GM23338 (cell line): ENCODE data around the gene CMIP. TPM values are rescaled to one million over a fixed set of nuclear protein-coding genes. Genes with fewer than 3 reads are reported as not detected.

Experiments
- ATAC-seq: fragments of 200-7000 bp; cut with Tn5 transposase; 3 replicates; pipeline ENCODE4 v1.9.1; 2020
- DNase-seq: peaks from one replicate; pipeline ENCODE4 v3.0.0-alpha.2; 2015; ENCODE audit warnings: low spot score
- H2AFZ ChIP-seq: fragments of 200-600 bp; sonication (generic); 2 replicates; pipeline ENCODE4 v1.8.0; 2016; ENCODE audit warnings: antibody characterized with exemption, mild to moderate bottlenecking, moderate library complexity
- H3F3A ChIP-seq: fragments of 200-600 bp; sonication (generic); replicated peaks from 2 replicates; pipeline ENCODE4 v1.8.0; 2017; ENCODE audit warnings: antibody characterized with exemption, mixed run types, low read depth
- H3K27ac ChIP-seq: fragments of 200-600 bp; sonication (generic); 2 replicates; pipeline ENCODE4 v1.6.1; 2016; ENCODE audit warnings: low read depth
- H3K27me3 ChIP-seq: fragments of 200-600 bp; sonication (generic); 2 replicates; pipeline ENCODE4 v1.8.0; 2016; ENCODE audit warnings: mild to moderate bottlenecking, mixed run types, moderate library complexity; ENCODE audit not compliant: insufficient read depth
- H3K36me3 ChIP-seq: fragments of 200-600 bp; sonication (generic); 2 replicates; pipeline ENCODE4 v1.8.0; 2016; ENCODE audit warnings: mild to moderate bottlenecking; ENCODE audit not compliant: insufficient read depth
- H3K4me1 ChIP-seq: fragments of 200-600 bp; sonication (generic); 2 replicates; pipeline ENCODE4 v1.8.0; 2016; ENCODE audit warnings: mild to moderate bottlenecking, moderate library complexity; ENCODE audit not compliant: insufficient read depth
- H3K4me2 ChIP-seq: fragments of 200-600 bp; sonication (generic); 2 replicates; pipeline ENCODE4 v1.7.1; 2017; ENCODE audit warnings: mixed run types
- H3K4me3 ChIP-seq: fragments of 200-600 bp; sonication (generic); 2 replicates; pipeline ENCODE4 v1.6.1; 2016; ENCODE audit warnings: mixed run types
- H3K79me2 ChIP-seq: fragments of 200-600 bp; sonication (generic); replicated peaks from 2 replicates; pipeline ENCODE4 v1.8.0; 2017; ENCODE audit warnings: mild to moderate bottlenecking; ENCODE audit not compliant: insufficient read depth
- H3K9me2 ChIP-seq: fragments of 200-600 bp; sonication (generic); 2 replicates; pipeline ENCODE4 v1.8.0; 2017; ENCODE audit not compliant: insufficient read depth
- H4K20me1 ChIP-seq: fragments of 200-600 bp; sonication (generic); replicated peaks from 2 replicates; pipeline ENCODE4 v1.8.0; 2017; ENCODE audit warnings: mild to moderate bottlenecking; ENCODE audit not compliant: insufficient read depth
- H3K27ac Mint-ChIP-seq: 2 replicates; pipeline ENCODE4 v1.8.0; 2020; ENCODE audit warnings: inconsistent platforms, mild to moderate bottlenecking, moderate library complexity, mixed read lengths
- H3K27me3 Mint-ChIP-seq: 3 replicates; pipeline ENCODE4 v1.8.0; 2022; ENCODE audit warnings: low read depth, mild to moderate bottlenecking, moderate library complexity, mixed read lengths, inconsistent platforms; ENCODE audit not compliant: insufficient read depth, poor library complexity
- H3K36me3 Mint-ChIP-seq: 3 replicates; pipeline ENCODE4 v1.8.0; 2021; ENCODE audit warnings: low read depth, mild to moderate bottlenecking, inconsistent platforms, moderate library complexity, mixed read lengths
- H3K4me1 Mint-ChIP-seq: 3 replicates; pipeline ENCODE4 v1.8.0; 2020; ENCODE audit warnings: mild to moderate bottlenecking, inconsistent platforms, mixed read lengths
- H3K4me3 Mint-ChIP-seq: 3 replicates; pipeline ENCODE4 v1.8.0; 2021; ENCODE audit warnings: moderate library complexity, mild to moderate bottlenecking, inconsistent platforms, mixed read lengths
- H3K9me3 Mint-ChIP-seq: 3 replicates; pipeline ENCODE4 v1.8.0; 2020; ENCODE audit warnings: moderate library complexity, mild to moderate bottlenecking, inconsistent platforms, mixed read lengths
- CREB1 ChIP-seq: fragments of 250-450 bp; sonication (Bioruptor Pico); IDR thresholded peaks from 2 replicates; pipeline ENCODE4 v1.5.0; 2020; ENCODE audit warnings: low read depth, mild to moderate bottlenecking, moderate library complexity
- CTCF ChIP-seq, 2 experiments: fragments of 200-600 bp in 1 of 2; sonication (generic) in 1 of 2; conservative IDR thresholded peaks; 2 replicates each; pipeline versions ENCODE4 v1.5.1 to v1.6.1; 2016 to 2017; ENCODE audit warnings: antibody characterized with exemption in 2 of 2, low read depth in 2 of 2, mild to moderate bottlenecking in 2 of 2, moderate library complexity in 1 of 2
- ETS1 ChIP-seq: IDR thresholded peaks from 2 replicates; pipeline ENCODE4 v1.6.1; 2016; ENCODE audit warnings: antibody characterized with exemption
- EZH2 ChIP-seq: fragments of 200-600 bp; sonication (generic); IDR thresholded peaks from one replicate; pipeline ENCODE4 v1.8.0; 2017; ENCODE audit warnings: antibody characterized with exemption, mild to moderate bottlenecking, low read depth; ENCODE audit not compliant: unreplicated experiment
- EZH2phosphoT487 ChIP-seq: fragments of 200-600 bp; sonication (generic); IDR thresholded peaks from one replicate; pipeline ENCODE4 v1.8.1; 2018; ENCODE audit warnings: antibody characterized with exemption; ENCODE audit not compliant: unreplicated experiment
- JUNB ChIP-seq: IDR thresholded peaks from one replicate; pipeline ENCODE4 v1.6.1; 2016; ENCODE audit warnings: antibody characterized with exemption; ENCODE audit not compliant: unreplicated experiment
- NANOG ChIP-seq: IDR thresholded peaks from 2 replicates; pipeline ENCODE4 v1.6.1; 2016; ENCODE audit warnings: antibody characterized with exemption, borderline replicate concordance
- POLR2AphosphoS5 ChIP-seq: IDR thresholded peaks from 2 replicates; pipeline ENCODE4 v1.6.1; 2016; ENCODE audit warnings: antibody characterized with exemption, low read depth
- REST ChIP-seq: IDR thresholded peaks from one replicate; pipeline ENCODE4 v1.6.1; 2018; ENCODE audit warnings: antibody characterized with exemption; ENCODE audit not compliant: unreplicated experiment
- STAT1 ChIP-seq: IDR thresholded peaks from one replicate; pipeline ENCODE4 v1.6.1; 2016; ENCODE audit warnings: antibody characterized with exemption; ENCODE audit not compliant: unreplicated experiment
- ZNF114 ChIP-seq: fragments of 250-450 bp; sonication (Bioruptor Pico); IDR thresholded peaks from 2 replicates; pipeline ENCODE4 v1.5.0; 2020; ENCODE audit warnings: mild to moderate bottlenecking, moderate library complexity
- ZNF331 ChIP-seq: fragments of 250-450 bp; sonication (Bioruptor Pico); IDR thresholded peaks from 2 replicates; pipeline ENCODE4 v1.5.0; 2020; ENCODE audit warnings: low read depth, mild to moderate bottlenecking, moderate library complexity
- polyA plus RNA-seq: library from polyadenylated mRNA; unstranded; fragments of >200 nt; fragmentation: Nextera tagmentation; extraction: Ambion mirVana; gene quantifications from 2 replicates; pipeline ENCODE4 v1.2.1, GENCODE V29; 2016
- total RNA-seq: library from RNA; depleted of rRNA; stranded (reverse); fragments of >200 nt; shearing (Covaris generic); gene quantifications from 2 replicates; pipeline ENCODE4 v1.2.3, GENCODE V29; 2014
- TF ChIP-seq, protein P1 (sequence below): fragments of 250-450 bp; sonication (Bioruptor Pico); IDR thresholded peaks from 2 replicates; pipeline ENCODE4 v1.5.0; 2020; ENCODE audit warnings: mild to moderate bottlenecking, moderate library complexity

The CMIP gene
- total and polyA plus RNA-seq, 2 experiments from 2014 or later: 9.5 to 62.3 TPM

GRCh38 chr16:81658373-81658772 lies 213.8 kb downstream of the CMIP start (continued):
- TF ChIP-seq NANOG (no peak), EZH2 (no peak), POLR2AphosphoS5 (no peak), ZNF114 (no peak), JUNB (no peak), STAT1 (no peak)

- H3K36me3 Mint-ChIP-seq: peaks cover 19% of the 10 kb centered on the region
- Histone ChIP-seq H3K4me1 (no peaks in the 10 kb centered on the region), H3K4me3 (no peak overlapping the region), H3K27ac (no peak overlapping the region), H3K36me3 (peaks cover 12% of the 10 kb centered on the region; the same call in 1 of the 2 replicates), H3F3A (no peaks in the 10 kb centered on the region), H3K27me3 (no peaks in the 10 kb centered on the region), H2AFZ (no peak overlapping the region), H3K9me2 (no peaks in the 10 kb centered on the region), H3K4me2 (no peak overlapping the region), H4K20me1 (peaks cover 7% of the 10 kb centered on the region), H3K79me2 (no peaks in the 10 kb centered on the region)
- peaks cover 26% of the 10 kb centered on the region for H3K4me1 Mint-ChIP-seq
- no peak overlapping the region for H3K4me3 Mint-ChIP-seq
- TF ChIP-seq POLR2AphosphoS5: no peak
- no peak for TF ChIP-seq REST
- TF ChIP-seq ZNF331 (CRISPR knock-in tag): no peak
- no peak for TF ChIP-seq EZH2
- TF ChIP-seq STAT1: no peak
- TF ChIP-seq NANOG: no peak
- no peak for TF ChIP-seq ETS1
- TF ChIP-seq, protein P1, sequence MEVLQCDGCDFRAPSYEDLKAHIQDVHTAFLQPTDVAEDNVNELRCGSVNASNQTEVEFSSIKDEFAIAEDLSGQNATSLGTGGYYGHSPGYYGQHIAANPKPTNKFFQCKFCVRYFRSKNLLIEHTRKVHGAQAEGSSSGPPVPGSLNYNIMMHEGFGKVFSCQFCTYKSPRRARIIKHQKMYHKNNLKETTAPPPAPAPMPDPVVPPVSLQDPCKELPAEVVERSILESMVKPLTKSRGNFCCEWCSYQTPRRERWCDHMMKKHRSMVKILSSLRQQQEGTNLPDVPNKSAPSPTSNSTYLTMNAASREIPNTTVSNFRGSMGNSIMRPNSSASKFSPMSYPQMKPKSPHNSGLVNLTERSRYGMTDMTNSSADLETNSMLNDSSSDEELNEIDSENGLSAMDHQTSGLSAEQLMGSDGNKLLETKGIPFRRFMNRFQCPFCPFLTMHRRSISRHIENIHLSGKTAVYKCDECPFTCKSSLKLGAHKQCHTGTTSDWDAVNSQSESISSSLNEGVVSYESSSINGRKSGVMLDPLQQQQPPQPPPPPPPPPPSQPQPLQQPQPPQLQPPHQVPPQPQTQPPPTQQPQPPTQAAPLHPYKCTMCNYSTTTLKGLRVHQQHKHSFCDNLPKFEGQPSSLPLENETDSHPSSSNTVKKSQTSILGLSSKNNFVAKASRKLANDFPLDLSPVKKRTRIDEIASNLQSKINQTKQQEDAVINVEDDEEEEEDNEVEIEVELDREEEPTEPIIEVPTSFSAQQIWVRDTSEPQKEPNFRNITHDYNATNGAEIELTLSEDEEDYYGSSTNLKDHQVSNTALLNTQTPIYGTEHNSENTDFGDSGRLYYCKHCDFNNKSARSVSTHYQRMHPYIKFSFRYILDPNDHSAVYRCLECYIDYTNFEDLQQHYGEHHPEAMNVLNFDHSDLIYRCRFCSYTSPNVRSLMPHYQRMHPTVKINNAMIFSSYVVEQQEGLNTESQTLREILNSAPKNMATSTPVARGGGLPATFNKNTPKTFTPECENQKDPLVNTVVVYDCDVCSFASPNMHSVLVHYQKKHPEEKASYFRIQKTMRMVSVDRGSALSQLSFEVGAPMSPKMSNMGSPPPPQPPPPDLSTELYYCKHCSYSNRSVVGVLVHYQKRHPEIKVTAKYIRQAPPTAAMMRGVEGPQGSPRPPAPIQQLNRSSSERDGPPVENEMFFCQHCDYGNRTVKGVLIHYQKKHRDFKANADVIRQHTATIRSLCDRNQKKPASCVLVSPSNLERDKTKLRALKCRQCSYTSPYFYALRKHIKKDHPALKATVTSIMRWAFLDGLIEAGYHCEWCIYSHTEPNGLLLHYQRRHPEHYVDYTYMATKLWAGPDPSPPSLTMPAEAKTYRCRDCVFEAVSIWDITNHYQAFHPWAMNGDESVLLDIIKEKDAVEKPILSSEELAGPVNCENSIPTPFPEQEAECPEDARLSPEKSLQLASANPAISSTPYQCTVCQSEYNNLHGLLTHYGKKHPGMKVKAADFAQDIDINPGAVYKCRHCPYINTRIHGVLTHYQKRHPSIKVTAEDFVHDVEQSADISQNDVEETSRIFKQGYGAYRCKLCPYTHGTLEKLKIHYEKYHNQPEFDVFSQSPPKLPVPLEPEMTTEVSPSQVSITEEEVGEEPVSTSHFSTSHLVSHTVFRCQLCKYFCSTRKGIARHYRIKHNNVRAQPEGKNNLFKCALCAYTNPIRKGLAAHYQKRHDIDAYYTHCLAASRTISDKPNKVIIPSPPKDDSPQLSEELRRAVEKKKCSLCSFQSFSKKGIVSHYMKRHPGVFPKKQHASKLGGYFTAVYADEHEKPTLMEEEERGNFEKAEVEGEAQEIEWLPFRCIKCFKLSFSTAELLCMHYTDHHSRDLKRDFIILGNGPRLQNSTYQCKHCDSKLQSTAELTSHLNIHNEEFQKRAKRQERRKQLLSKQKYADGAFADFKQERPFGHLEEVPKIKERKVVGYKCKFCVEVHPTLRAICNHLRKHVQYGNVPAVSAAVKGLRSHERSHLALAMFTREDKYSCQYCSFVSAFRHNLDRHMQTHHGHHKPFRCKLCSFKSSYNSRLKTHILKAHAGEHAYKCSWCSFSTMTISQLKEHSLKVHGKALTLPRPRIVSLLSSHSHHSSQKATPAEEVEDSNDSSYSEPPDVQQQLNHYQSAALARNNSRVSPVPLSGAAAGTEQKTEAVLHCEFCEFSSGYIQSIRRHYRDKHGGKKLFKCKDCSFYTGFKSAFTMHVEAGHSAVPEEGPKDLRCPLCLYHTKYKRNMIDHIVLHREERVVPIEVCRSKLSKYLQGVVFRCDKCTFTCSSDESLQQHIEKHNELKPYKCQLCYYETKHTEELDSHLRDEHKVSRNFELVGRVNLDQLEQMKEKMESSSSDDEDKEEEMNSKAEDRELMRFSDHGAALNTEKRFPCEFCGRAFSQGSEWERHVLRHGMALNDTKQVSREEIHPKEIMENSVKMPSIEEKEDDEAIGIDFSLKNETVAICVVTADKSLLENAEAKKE: no peak
- TF ChIP-seq ZNF114: no peak
- no peak for TF ChIP-seq CTCF (conservative IDR thresholded peaks at IDR 0.05; ENCODE audit: low read depth in 2 of 2)
- no peak for TF ChIP-seq CREB1 (CRISPR knock-in tag)
- TF ChIP-seq JUNB: no peak
- TF ChIP-seq EZH2phosphoT487: no peak
- no peak for DNase-seq
- no peak overlapping the region for H3K27ac Mint-ChIP-seq
- ATAC-seq: no peak
- H3K27me3 Mint-ChIP-seq: peaks cover 6% of the 10 kb centered on the region
- no peaks in the 10 kb centered on the region; the same call in 2 of the 3 replicates for H3K9me3 Mint-ChIP-seq
These were observed 214.6 kb downstream of the CMIP start for GRCh38 chr16:81659249-81659648.
